IMR-90 (cell line): Measurements from ENCODE around the gene CMTM1.

Experiments
- CEBPB ChIP-seq: IDR thresholded peaks from 2 replicates; pipeline ENCODE4 v1.6.1; 2012; ENCODE audit warnings: low read depth, low read length, improper control_type of control experiment
- ELK1 ChIP-seq: fragments of 150-350 bp; IDR thresholded peaks from 2 replicates; pipeline ENCODE4 v1.6.1; 2016; ENCODE audit warnings: low read depth, mild to moderate bottlenecking, low read length, moderate library complexity, borderline replicate concordance
- MXI1 ChIP-seq: IDR thresholded peaks from 2 replicates; pipeline ENCODE4 v1.6.1; 2012; ENCODE audit warnings: low read depth, mild to moderate bottlenecking, low read length, moderate library complexity, borderline replicate concordance
- NFE2L2 ChIP-seq: fragments of 150-350 bp; IDR thresholded peaks from 2 replicates; pipeline ENCODE4 v1.6.1; 2016; ENCODE audit warnings: low read depth, mild to moderate bottlenecking, low read length
- POLR2A ChIP-seq: IDR thresholded peaks from 2 replicates; pipeline ENCODE4 v1.6.1; 2012; ENCODE audit warnings: mild to moderate bottlenecking, low read depth, low read length
- RCOR1 ChIP-seq: IDR thresholded peaks from 2 replicates; pipeline ENCODE4 v1.6.1; 2012; ENCODE audit warnings: mild to moderate bottlenecking, low read length, improper control_type of control experiment; ENCODE audit not compliant: insufficient replicate concordance
- TF ChIP-seq, protein P1 (sequence below): conservative IDR thresholded peaks from 2 replicates; pipeline ENCODE4 v1.5.1; 2012; ENCODE audit warnings: mild to moderate bottlenecking, low read depth, low read length, improper control_type of control experiment

DNA sequence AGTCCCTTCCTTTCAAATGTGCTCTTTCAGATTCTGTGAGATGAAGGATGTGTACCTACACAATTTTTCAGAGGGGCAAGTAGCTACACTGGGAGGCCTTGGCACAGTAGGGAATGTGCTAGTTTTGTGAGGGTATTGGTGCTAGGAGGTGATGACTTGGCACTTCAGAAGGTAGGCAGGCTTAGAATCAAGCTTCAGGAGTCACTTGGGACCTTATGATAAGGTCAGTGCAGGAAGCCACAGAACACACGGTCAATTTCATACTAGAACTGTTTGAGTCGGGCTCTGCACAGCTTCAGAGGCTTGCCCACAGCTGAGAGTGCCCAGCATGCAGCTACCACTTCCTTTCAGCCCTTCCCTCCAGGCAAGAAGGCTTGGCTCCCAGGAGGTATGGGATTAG lies 6.1 kb downstream of the CMTM1 start:
- no peak for TF ChIP-seq POLR2A
- TF ChIP-seq, protein P1, sequence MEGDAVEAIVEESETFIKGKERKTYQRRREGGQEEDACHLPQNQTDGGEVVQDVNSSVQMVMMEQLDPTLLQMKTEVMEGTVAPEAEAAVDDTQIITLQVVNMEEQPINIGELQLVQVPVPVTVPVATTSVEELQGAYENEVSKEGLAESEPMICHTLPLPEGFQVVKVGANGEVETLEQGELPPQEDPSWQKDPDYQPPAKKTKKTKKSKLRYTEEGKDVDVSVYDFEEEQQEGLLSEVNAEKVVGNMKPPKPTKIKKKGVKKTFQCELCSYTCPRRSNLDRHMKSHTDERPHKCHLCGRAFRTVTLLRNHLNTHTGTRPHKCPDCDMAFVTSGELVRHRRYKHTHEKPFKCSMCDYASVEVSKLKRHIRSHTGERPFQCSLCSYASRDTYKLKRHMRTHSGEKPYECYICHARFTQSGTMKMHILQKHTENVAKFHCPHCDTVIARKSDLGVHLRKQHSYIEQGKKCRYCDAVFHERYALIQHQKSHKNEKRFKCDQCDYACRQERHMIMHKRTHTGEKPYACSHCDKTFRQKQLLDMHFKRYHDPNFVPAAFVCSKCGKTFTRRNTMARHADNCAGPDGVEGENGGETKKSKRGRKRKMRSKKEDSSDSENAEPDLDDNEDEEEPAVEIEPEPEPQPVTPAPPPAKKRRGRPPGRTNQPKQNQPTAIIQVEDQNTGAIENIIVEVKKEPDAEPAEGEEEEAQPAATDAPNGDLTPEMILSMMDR: no peak
- no peak for TF ChIP-seq NFE2L2
- no peak for TF ChIP-seq ELK1
- TF ChIP-seq CEBPB: no peak
- TF ChIP-seq MXI1: no peak
- no peak for TF ChIP-seq RCOR1
